Ishikawa (cell line): ENCODE data around the gene POLR1E.

Source experiments
- CEBPB ChIP-seq: IDR thresholded peaks from 2 replicates; pipeline ENCODE4 v1.6.1; 2012
- CREB1 ChIP-seq: IDR thresholded peaks from 2 replicates; pipeline ENCODE4 v1.6.1; 2012; ENCODE audit warnings: low read depth
- EGR1 ChIP-seq: IDR thresholded peaks from 2 replicates; pipeline ENCODE4 v1.6.1; 2012
- EP300 ChIP-seq: IDR thresholded peaks from 2 replicates; pipeline ENCODE4 v1.6.1; 2012; ENCODE audit warnings: borderline replicate concordance
- FOXM1 ChIP-seq: IDR thresholded peaks from 2 replicates; pipeline ENCODE4 v1.6.1; 2012; ENCODE audit warnings: low read depth, borderline replicate concordance
- NFIC ChIP-seq: IDR thresholded peaks from 2 replicates; pipeline ENCODE4 v1.6.1; 2012
- RAD21 ChIP-seq: IDR thresholded peaks from 2 replicates; pipeline ENCODE4 v1.6.1; 2012; ENCODE audit warnings: low read depth
- TAF1 ChIP-seq: IDR thresholded peaks from 2 replicates; pipeline ENCODE4 v1.6.1; 2012; ENCODE audit warnings: low read depth, mild to moderate bottlenecking
- TCF12 ChIP-seq: IDR thresholded peaks from 2 replicates; pipeline ENCODE4 v1.6.1; 2012; ENCODE audit warnings: low read depth
- TEAD4 ChIP-seq: IDR thresholded peaks from 2 replicates; pipeline ENCODE4 v1.6.1; 2012
- YY1 ChIP-seq: IDR thresholded peaks from 2 replicates; pipeline ENCODE4 v1.6.1; 2012; ENCODE audit warnings: low read depth
- ZBTB7A ChIP-seq: IDR thresholded peaks from 2 replicates; pipeline ENCODE4 v1.6.1; 2012; ENCODE audit warnings: low read depth
- TF ChIP-seq, protein P1 (sequence below): IDR thresholded peaks from 2 replicates; pipeline ENCODE4 v1.6.1; 2012
- TF ChIP-seq, protein P2 (sequence below): IDR thresholded peaks from 2 replicates; pipeline ENCODE4 v1.6.1; 2012; ENCODE audit warnings: low read depth, mild to moderate bottlenecking
- TF ChIP-seq, protein P3 (sequence below): IDR thresholded peaks from 2 replicates; pipeline ENCODE4 v1.6.1; 2012

The POLR1E gene

DNA sequence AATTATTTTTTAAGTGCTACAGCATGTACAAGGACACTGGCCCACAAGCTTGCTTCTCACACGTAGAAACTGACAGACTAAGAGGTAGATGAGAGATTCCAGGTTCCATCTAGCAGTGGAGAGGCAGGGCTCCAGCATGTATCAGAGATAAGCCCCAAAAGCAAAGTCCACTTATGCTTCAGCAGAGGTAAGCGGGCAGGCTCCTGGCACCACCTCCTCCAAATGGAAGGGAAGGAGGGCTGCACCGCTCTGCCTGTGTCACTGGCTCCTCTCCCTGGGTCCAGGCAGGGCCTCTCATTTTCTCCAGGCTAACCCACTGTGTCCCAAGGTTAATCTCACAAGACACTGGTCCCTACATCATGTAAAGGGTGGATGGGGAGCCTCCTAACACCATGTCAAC is 47.4 kb upstream of the POLR1E start:
- TF ChIP-seq CEBPB = no peak
- no peak for TF ChIP-seq TAF1
- TF ChIP-seq RAD21 = no peak
- no peak for TF ChIP-seq EP300
- TF ChIP-seq, protein P1, sequence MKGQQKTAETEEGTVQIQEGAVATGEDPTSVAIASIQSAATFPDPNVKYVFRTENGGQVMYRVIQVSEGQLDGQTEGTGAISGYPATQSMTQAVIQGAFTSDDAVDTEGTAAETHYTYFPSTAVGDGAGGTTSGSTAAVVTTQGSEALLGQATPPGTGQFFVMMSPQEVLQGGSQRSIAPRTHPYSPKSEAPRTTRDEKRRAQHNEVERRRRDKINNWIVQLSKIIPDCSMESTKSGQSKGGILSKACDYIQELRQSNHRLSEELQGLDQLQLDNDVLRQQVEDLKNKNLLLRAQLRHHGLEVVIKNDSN = no peak

DNA sequence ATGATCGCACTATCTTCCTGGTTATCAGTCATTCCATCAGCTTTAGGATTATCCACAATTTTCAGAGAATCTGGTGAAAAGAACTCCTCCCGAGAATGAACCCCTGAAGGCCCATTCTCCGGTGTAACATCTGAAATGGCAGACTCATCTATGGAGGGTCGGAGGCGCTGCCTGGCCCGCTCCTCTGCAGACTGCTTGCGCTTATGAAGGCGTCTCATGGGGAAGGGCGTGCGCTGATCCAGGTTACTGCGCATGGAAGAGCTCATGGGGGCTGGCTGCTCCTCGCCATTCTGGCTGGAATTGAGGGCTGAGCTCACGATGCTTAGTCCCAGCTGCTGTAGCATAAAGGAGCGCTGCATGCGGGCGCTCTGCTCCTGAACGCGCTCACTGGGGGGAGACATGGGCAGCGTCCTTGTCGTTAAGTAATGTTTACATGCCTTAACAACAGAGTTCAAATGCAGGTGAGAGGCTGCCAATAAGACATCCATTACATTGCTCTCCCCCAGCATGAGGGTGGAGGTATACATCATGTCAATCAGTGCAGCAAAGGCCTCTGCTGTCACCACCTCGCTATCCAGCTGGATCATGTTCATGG is 43.9 kb upstream of the POLR1E start:
- TF ChIP-seq, protein P1 = no peak
- TF ChIP-seq CEBPB (no peak), CREB1 (no peak), EP300 (no peak), ZBTB7A (no peak), FOXM1 (no peak), TCF12 (no peak), RAD21 (no peak)
- TF ChIP-seq, protein P2, sequence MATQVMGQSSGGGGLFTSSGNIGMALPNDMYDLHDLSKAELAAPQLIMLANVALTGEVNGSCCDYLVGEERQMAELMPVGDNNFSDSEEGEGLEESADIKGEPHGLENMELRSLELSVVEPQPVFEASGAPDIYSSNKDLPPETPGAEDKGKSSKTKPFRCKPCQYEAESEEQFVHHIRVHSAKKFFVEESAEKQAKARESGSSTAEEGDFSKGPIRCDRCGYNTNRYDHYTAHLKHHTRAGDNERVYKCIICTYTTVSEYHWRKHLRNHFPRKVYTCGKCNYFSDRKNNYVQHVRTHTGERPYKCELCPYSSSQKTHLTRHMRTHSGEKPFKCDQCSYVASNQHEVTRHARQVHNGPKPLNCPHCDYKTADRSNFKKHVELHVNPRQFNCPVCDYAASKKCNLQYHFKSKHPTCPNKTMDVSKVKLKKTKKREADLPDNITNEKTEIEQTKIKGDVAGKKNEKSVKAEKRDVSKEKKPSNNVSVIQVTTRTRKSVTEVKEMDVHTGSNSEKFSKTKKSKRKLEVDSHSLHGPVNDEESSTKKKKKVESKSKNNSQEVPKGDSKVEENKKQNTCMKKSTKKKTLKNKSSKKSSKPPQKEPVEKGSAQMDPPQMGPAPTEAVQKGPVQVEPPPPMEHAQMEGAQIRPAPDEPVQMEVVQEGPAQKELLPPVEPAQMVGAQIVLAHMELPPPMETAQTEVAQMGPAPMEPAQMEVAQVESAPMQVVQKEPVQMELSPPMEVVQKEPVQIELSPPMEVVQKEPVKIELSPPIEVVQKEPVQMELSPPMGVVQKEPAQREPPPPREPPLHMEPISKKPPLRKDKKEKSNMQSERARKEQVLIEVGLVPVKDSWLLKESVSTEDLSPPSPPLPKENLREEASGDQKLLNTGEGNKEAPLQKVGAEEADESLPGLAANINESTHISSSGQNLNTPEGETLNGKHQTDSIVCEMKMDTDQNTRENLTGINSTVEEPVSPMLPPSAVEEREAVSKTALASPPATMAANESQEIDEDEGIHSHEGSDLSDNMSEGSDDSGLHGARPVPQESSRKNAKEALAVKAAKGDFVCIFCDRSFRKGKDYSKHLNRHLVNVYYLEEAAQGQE = no peak

DNA sequence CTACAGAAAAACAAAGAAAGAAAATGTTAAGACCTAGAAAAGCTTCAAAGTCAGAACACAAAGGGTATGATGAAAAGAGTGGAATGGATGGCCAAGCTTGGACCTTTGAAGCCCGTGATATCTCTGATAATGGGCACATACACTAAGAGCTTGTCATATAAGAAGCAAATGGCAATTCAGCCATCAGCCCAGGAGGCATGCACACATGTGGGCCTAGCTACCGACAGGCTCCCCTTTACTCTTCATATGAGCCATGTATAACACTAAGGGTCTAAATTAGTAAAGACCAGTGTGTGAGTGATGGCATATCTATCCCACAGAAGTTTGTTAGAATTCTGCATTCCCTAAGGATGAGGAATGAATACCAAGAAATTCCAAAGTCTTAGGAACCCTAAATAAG is 43.2 kb upstream of the POLR1E start:
- TF ChIP-seq YY1 (no peak), CEBPB (no peak), TEAD4 (no peak), RAD21 (no peak), EGR1 (no peak), CREB1 (no peak), TCF12 (no peak), EP300 (no peak), FOXM1 (no peak), NFIC (no peak), TAF1 (no peak), ZBTB7A (no peak)
- TF ChIP-seq, protein P1 = no peak
- TF ChIP-seq, protein P3, sequence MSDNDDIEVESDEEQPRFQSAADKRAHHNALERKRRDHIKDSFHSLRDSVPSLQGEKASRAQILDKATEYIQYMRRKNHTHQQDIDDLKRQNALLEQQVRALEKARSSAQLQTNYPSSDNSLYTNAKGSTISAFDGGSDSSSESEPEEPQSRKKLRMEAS = no peak
- TF ChIP-seq, protein P2 = no peak

DNA sequence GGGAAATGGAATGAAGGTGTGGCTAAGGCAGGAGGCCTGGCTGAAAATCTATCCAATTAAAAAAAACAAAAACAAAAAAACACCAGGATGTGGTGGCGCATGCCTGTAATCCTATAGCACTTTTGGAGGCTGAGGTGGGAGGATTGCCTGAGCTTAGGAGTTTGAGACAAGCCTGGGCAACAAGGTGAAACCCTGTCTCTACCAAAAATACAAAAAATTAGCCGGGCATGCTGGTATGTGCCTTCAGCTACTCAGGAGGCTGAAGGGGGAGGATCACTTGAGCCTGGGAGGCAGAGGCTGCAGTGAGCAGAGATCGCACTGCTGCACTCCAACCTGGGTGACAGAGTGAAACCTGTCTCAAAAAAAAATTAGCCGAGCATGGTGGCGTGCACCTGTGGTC is 42.2 kb upstream of the POLR1E start:
- no peak for TF ChIP-seq NFIC
- TF ChIP-seq, protein P2 = no peak
- TF ChIP-seq EP300 = no peak
- TF ChIP-seq FOXM1 = no peak
- TF ChIP-seq, protein P3 = no peak
- no peak for TF ChIP-seq YY1
- no peak for TF ChIP-seq RAD21
